ENCODE measurements around the gene SCRN3. TPM values are rescaled to one million over a fixed set of nuclear protein-coding genes. Genes with fewer than 3 reads are reported as not detected.
"Not testable (repeated sequence)": the region's sequence is repeated elsewhere in the genome, so short reads cannot be mapped to it uniquely, and the experiment has no call there.

SCRN3 gene
- total RNA-seq, 1 experiment from 2014 or later = 22.6 TPM

GRCh38 chr2:174403628-174404027 is 8.1 kb downstream of the SCRN3 start:
- DNase-seq (ENCODE audit: low read depth) = no peak

- not testable (repeated sequence) for DNase-seq (ENCODE audit: low read depth)
These were observed 14.5 kb downstream of the SCRN3 start for GRCh38 chr2:174410039-174410438.

- no peak for DNase-seq (ENCODE audit: low read depth)
These were observed 16.7 kb downstream of the SCRN3 start for GRCh38 chr2:174412256-174412655.

- no peak for DNase-seq (ENCODE audit: low read depth)
These were observed 32.7 kb downstream of the SCRN3 start for GRCh38 chr2:174428214-174428613.

- DNase-seq (ENCODE audit: low read depth) = no peak
These were observed 34.5 kb downstream of the SCRN3 start for GRCh38 chr2:174430066-174430465.

- DNase-seq (ENCODE audit: low read depth) = no peak
These were observed 36.4 kb downstream of the SCRN3 start for GRCh38 chr2:174431902-174432301.

- no peak for DNase-seq (ENCODE audit: low read depth)
These were observed 40.8 kb downstream of the SCRN3 start for GRCh38 chr2:174436351-174436750.

- DNase-seq (ENCODE audit: low read depth) = no peak
These were observed 42.8 kb downstream of the SCRN3 start for GRCh38 chr2:174438146-174438886.

GRCh38 chr2:174439323-174439722 is 43.8 kb downstream of the SCRN3 start:
- DNase-seq (ENCODE audit: low read depth) = no peak

GRCh38 chr2:174439950-174440349 is 44.4 kb downstream of the SCRN3 start:
- DNase-seq (ENCODE audit: low read depth) = no peak

GRCh38 chr2:174442546-174443510 is 47.3 kb downstream of the SCRN3 start:
- peak; percentile 66 for DNase-seq (ENCODE audit: low read depth)

- DNase-seq (ENCODE audit: low read depth) = no peak
These were observed 49.2 kb downstream of the SCRN3 start for GRCh38 chr2:174444761-174445160.

GRCh38 chr2:174445248-174445647 is 49.7 kb downstream of the SCRN3 start:
- DNase-seq (ENCODE audit: low read depth) = no peak

- no peak for DNase-seq (ENCODE audit: low read depth)
These were observed 51.0 kb downstream of the SCRN3 start for GRCh38 chr2:174446531-174446930.

- DNase-seq (ENCODE audit: low read depth) = no peak
These were observed 53.5 kb downstream of the SCRN3 start for GRCh38 chr2:174449033-174449432.

GRCh38 chr2:174450021-174450816 is 54.7 kb downstream of the SCRN3 start:
- DNase-seq (ENCODE audit: low read depth) = no peak

GRCh38 chr2:174454566-174454965 is 59.0 kb downstream of the SCRN3 start:
- DNase-seq (ENCODE audit: low read depth) = no peak

- DNase-seq (ENCODE audit: low read depth) = no peak
These were observed 65.7 kb downstream of the SCRN3 start for GRCh38 chr2:174461221-174461620.

- DNase-seq (ENCODE audit: low read depth) = no peak
These were observed 69.8 kb downstream of the SCRN3 start for GRCh38 chr2:174465327-174465726.

GRCh38 chr2:174473796-174474195 is 78.3 kb downstream of the SCRN3 start:
- peak; percentile 18 for DNase-seq (ENCODE audit: low read depth)

GRCh38 chr2:174477759-174478158 is 82.2 kb downstream of the SCRN3 start:
- no peak for DNase-seq (ENCODE audit: low read depth)
